ENCODE results near the gene KCNH4.

GRCh38 chr17:42129109-42129837, 51.7 kb downstream of the KCNH4 start:
- TF ChIP-seq, protein P1, sequence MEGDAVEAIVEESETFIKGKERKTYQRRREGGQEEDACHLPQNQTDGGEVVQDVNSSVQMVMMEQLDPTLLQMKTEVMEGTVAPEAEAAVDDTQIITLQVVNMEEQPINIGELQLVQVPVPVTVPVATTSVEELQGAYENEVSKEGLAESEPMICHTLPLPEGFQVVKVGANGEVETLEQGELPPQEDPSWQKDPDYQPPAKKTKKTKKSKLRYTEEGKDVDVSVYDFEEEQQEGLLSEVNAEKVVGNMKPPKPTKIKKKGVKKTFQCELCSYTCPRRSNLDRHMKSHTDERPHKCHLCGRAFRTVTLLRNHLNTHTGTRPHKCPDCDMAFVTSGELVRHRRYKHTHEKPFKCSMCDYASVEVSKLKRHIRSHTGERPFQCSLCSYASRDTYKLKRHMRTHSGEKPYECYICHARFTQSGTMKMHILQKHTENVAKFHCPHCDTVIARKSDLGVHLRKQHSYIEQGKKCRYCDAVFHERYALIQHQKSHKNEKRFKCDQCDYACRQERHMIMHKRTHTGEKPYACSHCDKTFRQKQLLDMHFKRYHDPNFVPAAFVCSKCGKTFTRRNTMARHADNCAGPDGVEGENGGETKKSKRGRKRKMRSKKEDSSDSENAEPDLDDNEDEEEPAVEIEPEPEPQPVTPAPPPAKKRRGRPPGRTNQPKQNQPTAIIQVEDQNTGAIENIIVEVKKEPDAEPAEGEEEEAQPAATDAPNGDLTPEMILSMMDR (IDR thresholded peaks at IDR 0.05) = peak in 1 of 12 donors; percentile 17
- TF ChIP-seq POLR2A (IDR thresholded peaks at IDR 0.05) = peak in 1 of 2 donors; percentile 20

Measured in heart left ventricle (tissue), 13 donors.